Measurements from ENCODE around the gene NLGN1.

Gene NLGN1

DNA sequence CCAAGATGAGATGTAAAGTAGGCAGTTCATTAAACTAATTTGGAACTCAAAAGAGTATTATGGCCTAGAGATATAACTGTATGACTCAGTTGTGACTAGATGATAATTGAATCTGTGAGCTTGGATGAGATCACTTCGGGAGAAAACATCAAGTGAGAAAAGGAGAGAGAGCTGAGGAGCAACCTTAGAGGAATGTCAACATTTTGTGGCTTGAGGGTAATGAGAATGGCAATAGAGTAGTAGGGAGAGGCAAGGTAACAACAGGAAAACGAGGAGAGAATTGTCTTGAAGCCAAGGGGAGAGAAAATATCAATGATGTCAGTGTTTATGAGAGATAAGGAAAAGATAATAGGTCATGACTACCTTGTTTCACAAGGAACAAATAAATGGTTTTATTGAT is 580.2 kb downstream of the NLGN1 start:
- no peak for DNase-seq (ENCODE audit: low read depth in 2 of 2)

GRCh38 chr3:173983343-173983742 is 585.8 kb downstream of the NLGN1 start:
- DNase-seq (ENCODE audit: low read depth in 2 of 2), result peak; percentile 62 to 72

DNA sequence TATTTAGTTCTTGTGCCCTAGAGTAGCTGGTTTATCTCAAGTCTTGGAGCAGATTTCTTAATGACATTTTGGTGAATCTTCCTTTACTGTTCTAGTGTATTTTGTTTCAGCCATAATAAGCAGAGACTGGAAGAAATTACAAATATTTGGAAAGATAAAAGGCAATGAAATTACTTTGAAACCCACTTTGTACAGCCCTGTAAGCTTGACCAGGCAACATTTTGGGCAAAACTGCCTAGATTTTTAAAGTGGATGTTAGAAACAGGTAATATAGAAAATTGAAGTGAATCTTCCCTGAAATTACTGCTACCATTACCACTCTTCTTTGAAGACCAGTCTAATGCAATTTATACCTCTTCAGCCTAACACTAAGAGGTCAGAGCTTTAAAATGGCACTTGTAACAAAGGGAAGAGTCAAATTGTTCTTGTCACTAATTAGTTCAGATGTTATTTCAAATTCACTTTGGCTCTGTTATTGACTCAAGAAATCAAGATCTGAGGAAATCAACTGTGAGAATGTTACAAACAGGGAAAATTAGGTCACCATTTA is 589.4 kb downstream of the NLGN1 start:
- DNase-seq (ENCODE audit: low read depth in 2 of 2), result no peak

DNA sequence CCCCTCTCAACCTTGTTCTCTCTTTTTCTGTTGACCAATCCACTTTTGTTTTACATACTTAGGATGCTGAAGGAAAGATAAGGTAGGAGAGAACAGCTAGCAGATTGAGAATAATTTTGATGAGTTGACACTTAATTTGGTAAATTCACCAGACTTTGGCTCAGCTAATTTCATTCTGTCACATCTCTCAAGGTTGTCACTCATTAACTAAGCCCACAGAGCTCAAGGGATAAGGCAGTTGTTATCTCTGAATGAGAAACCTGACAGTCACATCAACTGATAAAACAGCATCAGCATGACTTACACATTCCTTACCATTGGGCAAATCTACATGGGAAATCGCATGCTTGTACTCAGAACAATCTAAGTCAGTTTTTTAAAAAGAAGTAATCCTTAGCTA is 591.4 kb downstream of the NLGN1 start:
- no peak for DNase-seq (ENCODE audit: low read depth in 2 of 2)

DNA sequence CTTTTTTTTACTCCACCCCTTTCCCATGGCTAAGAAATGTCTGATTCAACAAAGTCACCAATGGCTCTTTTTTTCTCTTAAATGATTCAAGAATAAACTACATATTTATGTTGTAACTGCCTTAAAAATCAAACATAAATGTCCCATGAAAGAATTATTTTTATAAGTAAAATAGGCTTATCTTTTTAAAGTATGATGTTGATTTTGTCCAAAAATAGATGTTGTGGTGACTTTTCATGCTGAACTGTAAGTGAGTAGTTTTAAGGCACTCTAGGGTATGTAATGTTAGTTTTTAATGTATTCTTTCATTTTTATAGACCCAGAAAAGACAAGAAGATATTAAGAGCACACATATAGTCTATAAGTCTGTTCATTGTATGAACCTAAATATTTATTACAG is 594.9 kb downstream of the NLGN1 start:
- DNase-seq (ENCODE audit: low read depth in 2 of 2), result no peak

DNA sequence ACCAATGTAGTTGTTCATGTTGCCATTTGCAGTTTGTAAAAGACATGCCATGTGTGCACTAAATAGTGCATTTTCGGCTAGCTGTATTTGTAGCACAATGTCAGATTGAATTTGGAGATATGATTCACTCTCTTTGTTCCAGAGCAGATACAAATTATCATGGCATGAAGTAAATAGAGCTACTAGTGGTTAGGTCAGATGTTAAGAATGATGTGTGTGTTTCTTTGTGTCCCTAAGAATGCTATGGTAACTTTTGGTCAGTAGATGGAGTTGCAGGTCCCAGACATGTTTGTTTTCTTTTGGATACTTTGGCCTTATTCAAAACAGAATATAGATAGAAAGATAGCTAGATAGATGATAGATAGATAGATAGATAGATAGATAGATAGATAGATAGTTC is 595.8 kb downstream of the NLGN1 start:
- DNase-seq (ENCODE audit: low read depth in 2 of 2), result peak; percentile 29 to 35

- DNase-seq (ENCODE audit: low read depth in 2 of 2), result no peak
These were observed 603.1 kb downstream of the NLGN1 start for GRCh38 chr3:174000675-174001074.

GRCh38 chr3:174002543-174002942 is 605.0 kb downstream of the NLGN1 start:
- DNase-seq (ENCODE audit: low read depth in 2 of 2), result no peak

- no peak for DNase-seq (ENCODE audit: low read depth in 2 of 2)
These were observed 613.4 kb downstream of the NLGN1 start for GRCh38 chr3:174010907-174011306.

- DNase-seq (ENCODE audit: low read depth in 2 of 2), result peak; percentile 45 to 51
These were observed 618.6 kb downstream of the NLGN1 start for GRCh38 chr3:174016186-174016585.

DNA sequence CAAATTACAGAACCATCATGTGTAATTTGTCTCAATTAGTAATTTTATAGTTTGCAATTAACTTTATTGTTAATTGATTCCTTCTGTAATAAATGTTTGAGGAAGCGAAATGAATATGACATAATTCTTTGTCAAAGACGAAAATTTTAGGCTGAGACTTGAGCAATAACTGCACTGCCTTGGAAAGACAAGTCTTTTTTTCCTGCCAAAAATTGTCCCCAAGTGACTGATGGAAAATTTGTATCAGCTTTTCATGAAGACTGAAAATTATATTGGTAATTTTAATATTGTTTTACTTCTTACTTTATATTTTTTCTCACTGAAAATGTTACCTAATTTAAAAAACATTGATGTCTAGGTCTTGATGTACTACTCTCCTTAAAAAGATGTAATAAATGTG is 622.6 kb downstream of the NLGN1 start:
- DNase-seq (ENCODE audit: low read depth in 2 of 2), result no peak

- DNase-seq (ENCODE audit: low read depth in 2 of 2), result no peak
These were observed 625.9 kb downstream of the NLGN1 start for GRCh38 chr3:174023421-174023820.

DNA sequence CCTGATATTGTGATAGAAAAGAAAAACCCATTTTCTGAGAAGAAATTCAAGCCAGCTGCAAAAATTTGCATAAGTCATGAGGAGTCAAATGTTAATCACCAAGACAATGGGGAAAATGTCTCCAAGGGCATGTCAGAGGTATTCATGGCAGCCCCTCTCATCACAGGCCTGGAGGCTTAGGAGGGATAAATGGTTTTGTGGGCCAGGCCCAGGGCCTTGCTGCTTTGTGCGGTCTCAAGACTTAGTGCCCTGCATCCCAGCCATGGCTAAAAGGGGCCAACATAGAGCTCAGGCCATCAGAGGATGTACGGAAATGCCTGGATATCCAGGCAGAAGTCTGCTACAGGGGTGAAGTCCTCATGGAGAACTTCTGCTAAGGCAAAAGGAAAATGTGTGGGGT is 631.1 kb downstream of the NLGN1 start:
- no peak for DNase-seq (ENCODE audit: low read depth in 2 of 2)

- peak in 1 of 2 experiments; percentile 1 for DNase-seq (ENCODE audit: low read depth in 2 of 2)
These were observed 637.9 kb downstream of the NLGN1 start for GRCh38 chr3:174035328-174035886.

DNA sequence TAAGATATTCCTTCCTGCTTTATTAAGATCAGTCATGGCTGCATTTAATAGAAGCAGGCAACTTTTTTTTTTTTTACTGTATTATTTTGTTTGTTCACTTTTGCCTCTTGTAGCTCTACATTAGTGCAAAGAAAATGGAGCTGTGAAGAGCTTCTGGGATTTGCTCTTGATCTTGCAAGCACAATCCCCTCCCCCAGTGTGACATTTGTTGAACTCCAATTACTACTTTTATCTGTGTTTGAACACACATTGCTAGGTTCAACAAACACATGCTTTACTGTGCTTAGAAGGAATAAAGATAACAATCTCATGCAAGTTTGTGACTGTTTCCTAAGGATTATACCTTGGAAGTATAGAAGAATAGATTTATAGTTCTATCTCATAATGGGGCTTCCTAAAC is 648.8 kb downstream of the NLGN1 start:
- DNase-seq (ENCODE audit: low read depth in 2 of 2), result no peak

DNA sequence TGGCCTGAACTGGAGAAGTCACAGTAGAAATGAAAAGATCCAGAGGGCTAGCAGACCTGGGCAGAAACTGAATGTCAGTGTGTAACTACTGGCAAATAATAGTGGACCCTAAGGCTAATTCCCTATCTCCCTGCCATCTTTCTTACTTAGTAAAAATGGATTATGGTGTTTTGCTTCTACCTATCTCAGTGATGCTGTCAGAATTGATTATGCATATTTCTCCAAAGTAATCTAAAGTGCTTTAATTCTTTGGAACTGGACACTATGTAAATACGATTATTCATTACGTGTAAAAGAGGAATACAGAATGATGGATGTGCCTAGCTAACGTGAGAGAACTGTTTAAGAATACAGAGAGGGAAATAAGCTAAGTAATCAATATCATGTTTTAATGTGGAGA is 651.9 kb downstream of the NLGN1 start:
- no peak for DNase-seq (ENCODE audit: low read depth in 2 of 2)

DNA sequence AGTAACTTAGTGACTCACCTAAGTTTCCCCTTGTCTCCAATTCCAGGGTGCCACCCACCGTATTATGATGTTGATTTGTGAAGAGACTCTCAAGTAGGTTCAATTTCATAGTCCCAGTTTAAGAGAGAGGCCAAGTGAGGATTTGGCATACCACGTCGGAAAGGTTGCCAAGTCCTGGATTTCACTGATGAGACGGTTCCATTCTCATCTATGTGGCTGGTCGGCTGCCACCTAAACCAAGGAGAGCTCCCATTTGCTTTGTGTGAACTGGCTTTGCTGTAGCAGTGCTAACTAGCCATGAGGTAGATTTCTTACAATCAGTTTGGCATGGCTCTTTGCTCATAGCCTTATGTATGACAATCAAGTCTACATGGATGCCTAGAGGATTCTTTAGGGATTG is 653.6 kb downstream of the NLGN1 start:
- no peak for DNase-seq (ENCODE audit: low read depth in 2 of 2)

GRCh38 chr3:174058804-174059203 is 661.3 kb downstream of the NLGN1 start:
- DNase-seq (ENCODE audit: low read depth in 2 of 2), result no peak

DNA sequence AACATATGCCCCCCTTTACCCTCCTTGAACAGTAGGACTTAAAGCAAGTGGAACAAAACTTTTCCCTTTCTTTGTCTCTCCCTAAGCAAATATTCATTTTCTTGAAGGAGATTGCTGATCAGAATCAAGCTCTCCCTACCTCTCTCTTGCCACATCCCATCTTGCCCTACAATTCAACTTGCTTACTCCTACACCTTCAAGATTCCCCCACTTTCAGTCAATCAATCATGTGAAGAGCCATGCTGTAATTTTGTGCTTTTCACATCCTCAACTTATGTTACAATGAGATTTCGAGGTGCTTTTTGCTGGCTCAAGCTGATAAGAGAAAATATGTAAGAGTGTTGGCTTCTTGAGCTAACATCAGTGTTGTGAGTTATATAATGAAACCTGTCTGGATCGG is 662.9 kb downstream of the NLGN1 start:
- no peak for DNase-seq (ENCODE audit: low read depth in 2 of 2)

DNA sequence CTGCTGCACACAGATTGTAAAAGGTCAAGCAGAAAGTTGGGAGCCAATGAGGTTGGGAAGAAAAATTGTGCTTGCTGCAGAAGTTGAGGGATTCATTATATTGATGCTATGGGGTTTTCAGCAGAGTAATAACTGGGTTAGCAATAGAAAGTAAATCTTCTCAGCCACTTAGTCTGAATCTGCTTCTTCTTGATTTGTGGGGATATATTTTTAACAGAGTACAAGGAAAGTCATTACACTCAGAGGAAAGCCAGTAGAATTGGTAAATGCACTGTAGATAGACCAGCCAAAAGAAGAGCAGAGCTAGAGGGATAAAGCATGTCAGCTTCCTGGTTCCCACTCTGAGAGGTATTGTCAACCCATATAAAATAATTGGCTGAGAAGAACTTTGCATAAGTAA is 663.6 kb downstream of the NLGN1 start:
- DNase-seq (ENCODE audit: low read depth in 2 of 2), result no peak

DNA sequence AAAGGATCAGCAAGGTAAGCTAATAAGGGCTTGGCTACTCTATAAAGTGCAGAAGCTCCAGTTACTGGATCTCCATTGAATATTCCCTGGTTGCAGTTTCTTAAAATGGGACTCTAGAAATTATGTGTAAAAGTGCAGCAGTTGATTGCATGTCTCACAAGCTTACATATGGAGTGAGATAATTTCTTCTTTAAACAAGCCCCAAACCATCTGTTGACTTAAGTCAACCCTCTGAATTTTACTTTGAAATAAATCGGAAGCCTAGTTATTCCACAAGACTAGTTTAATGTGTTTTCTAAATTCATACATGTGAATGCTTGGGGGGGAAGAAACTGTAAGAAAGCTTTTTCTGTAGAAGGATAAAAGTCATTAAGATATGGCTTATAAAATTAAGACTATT is 664.2 kb downstream of the NLGN1 start:
- no peak for DNase-seq (ENCODE audit: low read depth in 2 of 2)

GRCh38 chr3:174062923-174063322 is 665.4 kb downstream of the NLGN1 start:
- no peak for DNase-seq (ENCODE audit: low read depth in 2 of 2)

DNA sequence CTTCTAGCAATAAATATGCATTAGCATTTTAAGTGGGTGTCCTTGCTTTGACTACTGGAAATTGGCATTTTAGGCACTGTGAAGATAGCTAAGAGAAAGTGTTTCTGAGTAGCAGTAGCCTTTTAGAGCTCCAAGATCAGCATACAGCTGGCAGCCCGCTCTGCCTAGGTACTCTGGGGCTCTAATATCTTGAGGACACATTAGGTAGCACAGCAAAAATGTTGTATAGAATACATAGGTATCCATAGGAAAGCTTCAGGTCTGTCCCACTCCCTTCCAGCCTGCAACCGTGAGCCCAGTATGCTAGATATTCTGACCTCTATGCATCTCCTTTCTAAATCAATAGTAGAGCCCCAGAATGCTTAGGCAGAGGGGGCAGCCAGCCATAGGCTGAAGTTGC is 670.5 kb downstream of the NLGN1 start:
- no peak for DNase-seq (ENCODE audit: low read depth in 2 of 2)

GRCh38 chr3:174072675-174073074 is 675.1 kb downstream of the NLGN1 start:
- no peak for DNase-seq (ENCODE audit: low read depth in 2 of 2)
